ENCODE results near the gene SNORC. TPM values are rescaled to one million over a fixed set of nuclear protein-coding genes. Genes with fewer than 3 reads are reported as not detected.

SNORC gene
- total and polyA plus RNA-seq, 10 donors, result 0.68 to 5.1 (median 1.3) TPM

DNA sequence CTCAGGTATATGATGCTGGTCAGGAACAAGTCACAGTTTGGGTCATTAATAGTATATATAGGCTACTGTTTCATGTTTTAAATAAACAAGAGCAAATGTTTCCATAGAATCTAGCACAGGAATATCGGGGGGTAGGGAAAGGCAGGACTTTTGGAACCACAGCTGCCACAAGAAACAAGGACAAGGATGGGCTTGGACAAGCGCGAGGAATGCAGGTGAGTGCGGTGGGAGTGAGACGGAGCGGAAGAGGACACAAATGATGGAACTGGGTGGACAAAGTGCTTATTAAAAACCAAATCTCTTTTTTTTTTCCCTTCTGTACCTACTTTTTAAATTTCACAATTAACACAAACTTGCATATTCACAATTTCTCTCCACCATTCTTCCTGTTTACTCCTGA is 49.1 kb downstream of the SNORC start:
- intact Hi-C loops (cut with DNase I; ENCODE audit: low total_unique reads), result no loop called here
- DNase-seq, result no peak
- peaks cover 0 to 1% (median under 1%) of the 10 kb centered on the region in 8 donors for H3K9me3 ChIP-seq
- H3K36me3 ChIP-seq, result no peaks in the 10 kb centered on the region
- no peak for TF ChIP-seq POLR2A (IDR thresholded peaks at IDR 0.05)
- TF ChIP-seq POLR2AphosphoS5 (IDR thresholded peaks at IDR 0.05), result no peak
- TF ChIP-seq, protein P1, sequence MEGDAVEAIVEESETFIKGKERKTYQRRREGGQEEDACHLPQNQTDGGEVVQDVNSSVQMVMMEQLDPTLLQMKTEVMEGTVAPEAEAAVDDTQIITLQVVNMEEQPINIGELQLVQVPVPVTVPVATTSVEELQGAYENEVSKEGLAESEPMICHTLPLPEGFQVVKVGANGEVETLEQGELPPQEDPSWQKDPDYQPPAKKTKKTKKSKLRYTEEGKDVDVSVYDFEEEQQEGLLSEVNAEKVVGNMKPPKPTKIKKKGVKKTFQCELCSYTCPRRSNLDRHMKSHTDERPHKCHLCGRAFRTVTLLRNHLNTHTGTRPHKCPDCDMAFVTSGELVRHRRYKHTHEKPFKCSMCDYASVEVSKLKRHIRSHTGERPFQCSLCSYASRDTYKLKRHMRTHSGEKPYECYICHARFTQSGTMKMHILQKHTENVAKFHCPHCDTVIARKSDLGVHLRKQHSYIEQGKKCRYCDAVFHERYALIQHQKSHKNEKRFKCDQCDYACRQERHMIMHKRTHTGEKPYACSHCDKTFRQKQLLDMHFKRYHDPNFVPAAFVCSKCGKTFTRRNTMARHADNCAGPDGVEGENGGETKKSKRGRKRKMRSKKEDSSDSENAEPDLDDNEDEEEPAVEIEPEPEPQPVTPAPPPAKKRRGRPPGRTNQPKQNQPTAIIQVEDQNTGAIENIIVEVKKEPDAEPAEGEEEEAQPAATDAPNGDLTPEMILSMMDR (IDR thresholded peaks at IDR 0.05 in 8 of 11, conservative IDR thresholded peaks at IDR 0.05 in 3 of 11), result no peak
- no peak overlapping the region for H3K27ac ChIP-seq
- H3K4me1 ChIP-seq, result no peaks in the 10 kb centered on the region
- peaks cover 0 to 86% (median 4%) of the 10 kb centered on the region in 7 donors for H3K27me3 ChIP-seq (replicated peaks in 1 of 7)
- no peak overlapping the region for H3K4me3 ChIP-seq
- 95 to 97% (median 96%) methylated on average over 6 of the region's 6 CpGs for WGBS, 5 donors

DNA sequence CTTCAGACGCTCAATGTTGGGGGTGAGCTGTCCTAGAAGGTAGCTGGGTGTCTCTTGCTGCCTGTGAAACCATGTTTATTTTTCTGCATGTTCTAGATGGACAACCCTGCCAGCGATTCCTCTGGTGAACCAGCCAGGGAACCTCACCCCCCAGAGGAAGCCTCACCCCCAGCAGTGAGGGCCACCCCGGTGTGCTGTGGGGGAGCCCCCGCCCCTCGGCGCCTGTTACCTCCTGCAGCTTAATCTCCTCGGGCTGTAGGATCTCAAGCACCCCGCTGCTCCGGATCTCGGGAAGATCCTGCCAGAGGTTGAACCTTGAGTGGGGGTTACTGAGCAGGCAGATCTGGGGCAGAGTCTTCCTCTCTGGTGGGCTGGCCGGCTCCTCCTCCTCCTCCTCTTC is 50.0 kb downstream of the SNORC start:
- WGBS, 5 donors, result 66 to 85% (median 74%) methylated on average over 9 to 11 of the region's 11 CpGs
- H3K27me3 ChIP-seq (replicated peaks in 1 of 7), result peaks cover 0 to 86% (median 5%) of the 10 kb centered on the region in 7 donors
- DNase-seq, result no peak
- no peaks in the 10 kb centered on the region for H3K4me1 ChIP-seq
- TF ChIP-seq, protein P1 (IDR thresholded peaks at IDR 0.05 in 8 of 11, conservative IDR thresholded peaks at IDR 0.05 in 3 of 11), result no peak
- TF ChIP-seq POLR2AphosphoS5 (IDR thresholded peaks at IDR 0.05) (no peak), POLR2A (IDR thresholded peaks at IDR 0.05) (no peak)
- intact Hi-C loops (cut with DNase I; ENCODE audit: low total_unique reads), result no loop called here
- H3K4me3 ChIP-seq, result no peak overlapping the region
- H3K9me3 ChIP-seq, result peaks cover 0 to 6% (median 3%) of the 10 kb centered on the region in 8 donors
- no peaks in the 10 kb centered on the region for H3K36me3 ChIP-seq
- no peak overlapping the region for H3K27ac ChIP-seq

DNA sequence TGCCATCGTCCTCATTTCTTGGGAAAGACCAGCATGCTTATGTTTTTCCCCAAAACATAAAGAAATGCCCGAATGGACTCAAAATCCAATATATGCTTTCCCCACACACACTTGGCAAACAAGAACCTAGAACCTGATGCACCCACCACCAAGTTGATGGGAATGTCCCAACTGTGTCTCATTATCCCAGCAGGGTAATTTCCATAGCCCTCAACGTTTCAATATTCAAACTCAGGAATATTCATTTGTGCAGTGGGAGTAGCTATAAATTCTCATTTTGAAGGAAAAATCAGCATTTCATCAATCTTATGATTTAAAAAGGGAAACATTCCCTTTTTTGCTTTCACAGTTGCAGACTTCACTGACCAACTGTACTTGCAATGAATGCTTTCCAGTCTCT is 50.7 kb downstream of the SNORC start:
- DNase-seq, result no peak
- Histone ChIP-seq H3K9me3 (peaks cover 0 to 6% (median 3%) of the 10 kb centered on the region in 8 donors), H3K27ac (no peak overlapping the region), H3K4me3 (no peak overlapping the region), H3K4me1 (peaks cover 0 to 1% (median 0%) of the 10 kb centered on the region in 6 donors), H3K36me3 (no peaks in the 10 kb centered on the region), H3K27me3 (replicated peaks in 1 of 7) (peaks cover 0 to 89% (median 12%) of the 10 kb centered on the region in 7 donors)
- intact Hi-C loops (cut with DNase I; ENCODE audit: low total_unique reads), result no loop called here
- TF ChIP-seq, protein P1 (IDR thresholded peaks at IDR 0.05 in 8 of 11, conservative IDR thresholded peaks at IDR 0.05 in 3 of 11), result no peak
- TF ChIP-seq POLR2A (IDR thresholded peaks at IDR 0.05) (no peak), POLR2AphosphoS5 (IDR thresholded peaks at IDR 0.05) (no peak)
- 65 to 74% (median 69%) methylated on average over 3 of the region's 3 CpGs for WGBS, 5 donors

DNA sequence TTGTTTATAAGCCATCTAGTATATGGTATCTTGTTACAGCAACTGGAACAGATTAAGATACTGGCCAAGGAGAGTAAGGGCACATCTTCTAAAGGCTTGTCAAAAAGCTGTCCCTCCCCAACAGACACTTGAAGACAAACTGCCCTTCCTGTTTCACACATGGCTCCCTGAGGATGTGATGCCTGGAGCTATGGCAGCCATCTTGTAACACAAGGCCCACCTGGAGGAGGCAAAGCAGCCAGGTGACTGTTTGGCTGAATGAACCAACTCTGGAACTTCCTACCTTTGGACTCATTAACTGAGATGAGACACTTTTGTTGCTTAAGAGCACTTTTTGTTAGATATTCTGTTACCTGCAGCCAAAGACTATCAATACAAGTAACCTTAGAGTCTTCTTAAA is 54.4 kb downstream of the SNORC start:
- DNase-seq, result no peak
- no peaks in the 10 kb centered on the region for H3K36me3 ChIP-seq
- intact Hi-C loops (cut with DNase I; ENCODE audit: low total_unique reads), result no loop called here
- H3K27me3 ChIP-seq (replicated peaks in 1 of 7), result peaks cover 0 to 91% (median 39%) of the 10 kb centered on the region in 7 donors
- H3K4me1 ChIP-seq, result peaks cover 11 to 32% (median 22%) of the 10 kb centered on the region in 6 donors
- TF ChIP-seq, protein P1 (IDR thresholded peaks at IDR 0.05 in 8 of 11, conservative IDR thresholded peaks at IDR 0.05 in 3 of 11), result no peak
- TF ChIP-seq POLR2AphosphoS5 (IDR thresholded peaks at IDR 0.05) (no peak), POLR2A (IDR thresholded peaks at IDR 0.05) (no peak)
- H3K27ac ChIP-seq, result no peak overlapping the region
- peaks cover 0 to 6% (median 3%) of the 10 kb centered on the region in 8 donors for H3K9me3 ChIP-seq
- no peak overlapping the region for H3K4me3 ChIP-seq
